ENCODE data around the gene UBR3.
"Not testable (repeated sequence)": the region's sequence is repeated elsewhere in the genome, so short reads cannot be mapped to it uniquely, and the experiment has no call there.

Gene UBR3

DNA sequence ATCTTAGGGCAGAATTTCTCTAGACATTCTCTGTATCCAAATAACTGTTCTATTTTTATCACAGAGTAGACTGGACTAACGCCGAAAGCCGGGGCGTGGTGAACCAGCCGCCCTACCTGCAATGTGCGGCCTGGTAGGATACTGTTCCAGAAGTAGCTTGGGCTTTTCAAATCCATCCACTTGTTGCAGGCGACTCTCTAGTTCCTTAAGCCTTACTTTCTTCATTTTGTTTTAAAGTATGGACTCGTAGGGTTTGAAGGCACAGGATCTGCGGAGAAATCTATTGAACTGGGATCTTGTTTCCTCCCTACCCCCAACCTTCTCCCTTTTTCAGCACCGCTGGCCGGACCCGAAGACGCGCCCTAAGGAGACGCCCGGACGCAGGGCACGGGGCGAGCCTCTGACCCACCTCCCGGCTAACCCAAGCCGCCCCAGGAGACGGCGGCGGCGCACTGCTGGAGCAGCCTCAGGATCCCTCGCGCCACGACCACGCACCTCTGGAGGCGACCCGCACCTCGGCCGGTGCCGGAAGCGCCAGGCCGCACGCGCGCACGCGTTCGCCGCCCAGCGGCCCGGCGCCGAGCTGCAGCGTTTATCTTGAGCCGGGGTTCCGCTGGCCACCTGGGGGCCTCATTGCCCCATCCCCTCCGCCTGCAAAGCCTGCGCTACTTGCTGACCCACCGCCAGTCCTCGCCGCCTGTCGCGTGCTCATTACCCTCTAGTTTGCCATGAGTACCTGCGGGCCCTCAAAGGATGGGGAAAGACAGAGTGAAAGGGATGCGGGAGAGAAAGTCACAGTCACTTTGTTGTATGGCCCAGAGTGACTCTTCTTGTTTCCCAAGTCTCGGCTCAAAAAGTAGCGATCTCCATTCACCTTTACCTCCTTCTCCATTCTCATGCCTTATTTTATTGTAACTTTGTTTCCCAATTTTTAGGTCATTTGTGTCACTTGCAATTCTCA lies 2.6 kb upstream of the UBR3 start, which contains the start of gene METTL5:
METTL5 (minus strand) TSS at position 533 of the 961 bp plus-strand sequence; CDS start at position 225, 308 bp downstream.
- peaks cover 14% of the 10 kb centered on the region for H3K4me1 ChIP-seq (ENCODE audit: insufficient read depth, low read length)
- H3K9me3 ChIP-seq (ENCODE audit: insufficient read depth, low read depth, low read length) = no peaks in the 10 kb centered on the region
- H3K27me3 ChIP-seq (ENCODE audit: insufficient read depth, low read length) = no peaks in the 10 kb centered on the region; the same call in 1 of the 2 replicates
- peak within 1 kb of the TSS; percentile 90 for H3K9ac ChIP-seq (ENCODE audit: low read depth, low read length)
- H3K27ac ChIP-seq (ENCODE audit: low read length) = no peak within 1 kb of the TSS
- H3K4me3 ChIP-seq (ENCODE audit: low read length) = peak within 1 kb of the TSS; percentile 86
- H3K36me3 ChIP-seq (ENCODE audit: insufficient read depth, low read depth, low read length) = peaks cover 16% of the 10 kb centered on the region

- Histone ChIP-seq H3K36me3 (ENCODE audit: insufficient read depth, low read depth, low read length) (no peaks in the 10 kb centered on the region), H3K27me3 (ENCODE audit: insufficient read depth, low read length) (no peaks in the 10 kb centered on the region; the same call in 1 of the 2 replicates), H3K9ac (ENCODE audit: low read depth, low read length) (peak overlapping the region; percentile 56; the same call in 1 of the 2 replicates), H3K9me3 (ENCODE audit: insufficient read depth, low read depth, low read length) (no peaks in the 10 kb centered on the region), H3K27ac (ENCODE audit: low read length) (no peak overlapping the region), H3K4me1 (ENCODE audit: insufficient read depth, low read length) (peaks cover 9% of the 10 kb centered on the region; the same call in 1 of the 2 replicates), H3K4me3 (ENCODE audit: low read length) (peak overlapping the region; percentile 77)
Measured at GRCh38 chr2:169828141-169828811, 1.0 kb downstream of the UBR3 start.

DNA sequence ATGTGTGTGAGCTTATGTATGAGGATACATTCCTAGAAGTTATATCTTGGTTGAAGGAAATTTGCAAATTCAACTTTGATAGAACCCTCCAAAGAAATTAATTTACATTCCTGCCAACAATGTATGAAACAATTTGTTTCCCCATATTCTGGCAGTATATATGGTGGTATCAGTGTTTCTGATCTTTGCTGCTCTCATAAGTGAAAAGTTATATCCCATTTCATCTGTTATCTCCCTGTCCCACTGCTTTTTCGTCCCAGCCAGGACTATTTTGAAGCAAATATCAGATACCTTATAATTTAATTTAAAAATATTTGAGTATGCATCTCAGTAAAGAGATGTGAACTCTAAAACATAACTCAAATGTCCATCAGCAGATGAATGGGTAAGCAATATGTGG lies 7.1 kb downstream of the UBR3 start:
- no peaks in the 10 kb centered on the region for H3K9me3 ChIP-seq (ENCODE audit: insufficient read depth, low read depth, low read length)
- no peaks in the 10 kb centered on the region for H3K36me3 ChIP-seq (ENCODE audit: insufficient read depth, low read depth, low read length)
- H3K4me1 ChIP-seq (ENCODE audit: insufficient read depth, low read length) = no peaks in the 10 kb centered on the region
- no peak overlapping the region for H3K9ac ChIP-seq (ENCODE audit: low read depth, low read length)
- no peaks in the 10 kb centered on the region for H3K27me3 ChIP-seq (ENCODE audit: insufficient read depth, low read length)
- no peak overlapping the region for H3K4me3 ChIP-seq (ENCODE audit: low read length)
- no peak overlapping the region for H3K27ac ChIP-seq (ENCODE audit: low read length)

DNA sequence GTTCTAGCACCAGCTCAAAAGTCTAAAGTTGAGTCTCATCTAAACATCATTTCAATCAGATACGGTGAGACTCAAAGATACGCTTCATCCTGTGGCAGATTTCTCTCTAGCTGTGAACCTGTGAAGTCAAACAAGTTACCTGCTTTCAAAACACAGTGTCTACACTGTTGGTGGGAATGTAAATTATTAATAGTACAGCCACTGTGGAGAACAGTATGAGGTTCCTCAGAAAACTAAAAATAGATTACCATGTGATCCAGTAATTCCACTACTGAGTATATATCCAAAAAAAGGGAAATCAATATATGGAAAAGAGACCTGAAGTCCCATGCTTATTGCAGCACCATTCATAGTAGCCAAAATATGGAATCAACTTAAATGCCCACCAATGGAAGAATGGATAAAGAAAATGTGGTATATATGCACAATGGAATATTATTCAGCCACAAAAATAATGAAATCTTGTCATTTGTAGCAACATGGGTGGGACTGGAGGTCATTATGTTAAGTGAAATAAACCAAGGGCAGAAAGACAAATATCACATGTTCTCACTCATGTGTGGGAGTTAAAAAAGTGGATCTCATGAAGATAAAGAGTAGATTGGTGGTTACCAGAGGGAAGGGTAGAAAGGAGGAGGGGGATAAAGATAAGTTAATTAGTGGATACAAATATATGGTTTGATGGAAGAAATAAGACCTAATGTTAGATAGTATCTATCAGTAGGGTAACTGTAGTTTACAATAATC lies 11.7 kb downstream of the UBR3 start:
- H3K4me3 ChIP-seq (ENCODE audit: low read length) = no peak overlapping the region
- no peak overlapping the region for H3K27ac ChIP-seq (ENCODE audit: low read length)
- no peaks in the 10 kb centered on the region for H3K4me1 ChIP-seq (ENCODE audit: insufficient read depth, low read length)
- H3K9me3 ChIP-seq (ENCODE audit: insufficient read depth, low read depth, low read length) = no peaks in the 10 kb centered on the region
- H3K27me3 ChIP-seq (ENCODE audit: insufficient read depth, low read length) = no peaks in the 10 kb centered on the region
- H3K9ac ChIP-seq (ENCODE audit: low read depth, low read length) = no peak overlapping the region
- H3K36me3 ChIP-seq (ENCODE audit: insufficient read depth, low read depth, low read length) = no peaks in the 10 kb centered on the region

DNA sequence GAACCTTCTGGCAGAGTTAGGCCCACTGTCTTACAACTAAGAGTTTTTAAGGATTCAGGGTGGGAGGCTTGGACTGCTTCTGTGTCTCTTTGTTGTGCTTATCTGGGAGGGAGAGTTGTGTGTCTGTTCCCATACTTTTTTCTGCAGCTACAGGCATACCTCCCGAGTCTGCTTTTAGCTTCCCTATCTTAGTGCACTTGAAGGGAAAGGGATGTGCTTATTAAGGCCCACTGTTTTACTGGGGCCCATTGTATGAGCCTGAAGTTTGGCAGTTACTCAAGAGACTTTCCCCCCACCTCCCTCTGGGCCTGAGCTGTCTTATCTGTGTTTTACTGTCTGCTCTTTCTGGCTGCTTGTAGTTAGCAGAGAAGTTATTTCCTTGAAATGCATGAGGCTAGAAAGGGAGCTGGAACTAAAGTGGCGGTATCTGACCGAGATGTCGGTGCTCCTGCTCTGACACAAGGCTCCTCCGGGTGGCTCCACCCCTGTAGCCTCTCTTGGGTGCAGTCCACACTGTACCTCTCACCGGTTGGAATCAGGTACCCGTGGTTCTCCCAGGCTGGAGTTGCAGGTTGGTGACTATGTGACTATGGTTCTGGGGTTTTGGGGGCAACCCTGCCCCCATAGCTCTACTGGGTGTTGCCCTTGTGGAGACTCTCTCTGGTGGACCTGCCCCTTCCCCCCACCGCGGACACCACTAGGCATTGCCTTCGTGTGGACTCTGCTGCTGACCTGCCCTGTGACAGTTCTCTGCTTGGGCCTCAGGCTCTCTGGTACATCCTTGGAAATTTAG lies 12.9 kb downstream of the UBR3 start:
- Histone ChIP-seq H3K27ac (ENCODE audit: low read length) (no peak overlapping the region), H3K9ac (ENCODE audit: low read depth, low read length) (no peak overlapping the region)

DNA sequence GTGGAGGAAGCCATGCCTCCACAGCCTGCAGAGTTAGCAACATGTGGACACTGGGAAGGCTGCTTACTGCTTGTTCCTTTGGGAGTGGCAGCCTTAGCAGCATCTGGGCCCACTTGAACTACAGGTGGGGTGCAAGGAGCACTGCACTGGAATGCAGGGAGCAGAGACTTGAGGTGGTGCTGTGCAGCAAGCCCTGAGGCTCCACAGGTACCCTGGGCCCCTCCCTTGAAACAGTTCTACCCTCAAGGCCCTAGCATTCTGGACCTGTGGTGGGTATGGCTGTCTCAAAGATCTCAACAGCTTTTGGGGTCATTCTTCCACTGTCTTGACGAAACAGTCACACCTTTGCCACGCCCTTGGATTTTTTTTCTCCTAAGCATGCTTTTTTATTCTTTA lies 13.5 kb downstream of the UBR3 start:
- Histone ChIP-seq H3K27ac (ENCODE audit: low read length) (no peak overlapping the region), H3K9me3 (ENCODE audit: insufficient read depth, low read depth, low read length) (no peaks in the 10 kb centered on the region), H3K36me3 (ENCODE audit: insufficient read depth, low read depth, low read length) (no peaks in the 10 kb centered on the region), H3K4me1 (ENCODE audit: insufficient read depth, low read length) (no peaks in the 10 kb centered on the region), H3K9ac (ENCODE audit: low read depth, low read length) (no peak overlapping the region), H3K4me3 (ENCODE audit: low read length) (no peak overlapping the region), H3K27me3 (ENCODE audit: insufficient read depth, low read length) (no peaks in the 10 kb centered on the region)

More for the DNA sequence above, 12.9 kb downstream of the UBR3 start:
- Histone ChIP-seq H3K27me3 (ENCODE audit: insufficient read depth, low read length) (no peaks in the 10 kb centered on the region), H3K36me3 (ENCODE audit: insufficient read depth, low read depth, low read length) (no peaks in the 10 kb centered on the region), H3K4me1 (ENCODE audit: insufficient read depth, low read length) (no peaks in the 10 kb centered on the region), H3K9me3 (ENCODE audit: insufficient read depth, low read depth, low read length) (no peaks in the 10 kb centered on the region), H3K4me3 (ENCODE audit: low read length) (no peak overlapping the region)

DNA sequence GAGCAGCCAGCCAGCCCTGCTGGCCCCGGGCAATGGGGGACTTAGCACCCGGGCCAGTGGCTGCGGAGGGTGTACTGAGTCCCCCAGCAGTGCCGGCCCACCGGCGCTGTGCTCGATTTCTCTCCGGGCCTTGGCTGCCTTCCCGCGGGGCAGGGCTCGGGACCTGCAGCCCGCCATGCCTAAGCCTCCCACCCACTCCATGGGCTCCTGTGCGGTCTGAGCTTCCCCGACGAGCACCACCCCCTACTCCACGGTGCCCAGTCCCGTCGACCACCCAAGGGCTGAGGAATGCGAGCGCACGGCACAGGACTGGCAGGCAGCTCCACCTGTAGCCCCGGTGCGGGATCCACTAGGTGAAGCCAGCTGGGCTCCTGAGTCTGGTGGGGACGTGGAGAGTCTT lies 14.4 kb downstream of the UBR3 start:
- not testable (repeated sequence) for H3K4me3 ChIP-seq (ENCODE audit: low read length); H3K4me1 ChIP-seq (ENCODE audit: insufficient read depth, low read length); H3K27me3 ChIP-seq (ENCODE audit: insufficient read depth, low read length); H3K9me3 ChIP-seq (ENCODE audit: insufficient read depth, low read depth, low read length); H3K36me3 ChIP-seq (ENCODE audit: insufficient read depth, low read depth, low read length); H3K9ac ChIP-seq (ENCODE audit: low read depth, low read length); H3K27ac ChIP-seq (ENCODE audit: low read length)

DNA sequence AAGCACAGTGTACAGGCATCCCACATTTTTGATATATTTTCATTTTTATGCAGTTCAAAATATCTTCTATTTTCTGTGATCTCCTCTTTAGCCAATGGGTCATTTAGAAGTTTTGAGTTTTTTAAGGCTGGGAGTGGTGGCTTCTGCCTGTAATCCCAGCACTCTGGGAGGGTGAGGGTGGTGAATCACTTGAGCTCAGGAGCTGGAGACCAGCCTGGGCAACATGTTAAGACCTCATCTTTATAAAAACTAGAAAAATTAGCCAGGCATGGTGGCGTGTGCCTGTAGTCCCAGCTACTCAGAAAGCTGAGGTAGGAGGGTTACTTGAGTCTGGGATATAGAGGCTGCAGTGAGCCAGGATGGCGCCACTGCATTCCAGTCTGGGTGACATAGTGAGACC lies 17.8 kb downstream of the UBR3 start:
- no peak overlapping the region for H3K9ac ChIP-seq (ENCODE audit: low read depth, low read length)
- no peak overlapping the region for H3K27ac ChIP-seq (ENCODE audit: low read length)
- H3K4me1 ChIP-seq (ENCODE audit: insufficient read depth, low read length) = no peaks in the 10 kb centered on the region
- H3K9me3 ChIP-seq (ENCODE audit: insufficient read depth, low read depth, low read length) = no peaks in the 10 kb centered on the region
- no peaks in the 10 kb centered on the region for H3K27me3 ChIP-seq (ENCODE audit: insufficient read depth, low read length)
- no peaks in the 10 kb centered on the region for H3K36me3 ChIP-seq (ENCODE audit: insufficient read depth, low read depth, low read length)
- no peak overlapping the region for H3K4me3 ChIP-seq (ENCODE audit: low read length)

- H3K27ac ChIP-seq (ENCODE audit: low read length); H3K4me1 ChIP-seq (ENCODE audit: insufficient read depth, low read length); H3K27me3 ChIP-seq (ENCODE audit: insufficient read depth, low read length); H3K9ac ChIP-seq (ENCODE audit: low read depth, low read length); H3K9me3 ChIP-seq (ENCODE audit: insufficient read depth, low read depth, low read length); H3K4me3 ChIP-seq (ENCODE audit: low read length); H3K36me3 ChIP-seq (ENCODE audit: insufficient read depth, low read depth, low read length): not testable (repeated sequence)
Measured at GRCh38 chr2:169848959-169849693, 21.9 kb downstream of the UBR3 start.

DNA sequence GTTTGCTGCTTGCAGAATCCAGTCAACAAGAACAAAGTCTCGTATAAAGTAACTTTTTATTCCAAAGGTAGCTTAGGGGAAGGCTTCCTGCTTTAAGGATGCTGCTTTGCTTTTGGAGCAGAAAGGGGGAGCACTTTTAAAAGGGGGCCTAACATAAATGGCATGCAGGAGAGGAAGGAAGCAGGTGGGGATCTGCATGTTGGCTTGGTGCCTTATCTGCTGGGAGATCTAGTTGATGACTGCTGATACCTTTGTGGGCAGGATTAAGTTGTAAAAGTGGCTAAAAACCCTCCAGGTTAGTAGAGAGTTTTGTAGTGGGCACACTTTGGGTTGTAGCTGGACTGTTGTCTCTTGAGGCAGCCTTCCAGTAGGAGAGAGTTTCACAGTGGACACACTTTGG lies 22.5 kb downstream of the UBR3 start:
- Histone ChIP-seq H3K9me3 (ENCODE audit: insufficient read depth, low read depth, low read length) (no peaks in the 10 kb centered on the region), H3K27ac (ENCODE audit: low read length) (no peak overlapping the region), H3K36me3 (ENCODE audit: insufficient read depth, low read depth, low read length) (no peaks in the 10 kb centered on the region), H3K4me3 (ENCODE audit: low read length) (no peak overlapping the region), H3K9ac (ENCODE audit: low read depth, low read length) (no peak overlapping the region), H3K4me1 (ENCODE audit: insufficient read depth, low read length) (no peaks in the 10 kb centered on the region), H3K27me3 (ENCODE audit: insufficient read depth, low read length) (no peaks in the 10 kb centered on the region)

Data from iPS-20b (cell line).